Liver (tissue), 9 donors: Measurements from ENCODE around the gene PGA5. TPM values are rescaled to one million over a fixed set of nuclear protein-coding genes. Genes with fewer than 3 reads are reported as not detected.
A peak's percentile ranks its signal among the peaks of the same experiment; 100 is the strongest.

Experiments used
- DNase-seq: peaks from one replicate; pipeline ENCODE4 v3.0.0-alpha.2; 2017; ENCODE audit warnings: low spot score
- H3K27ac ChIP-seq, 2 donors: one replicate each; pipeline ENCODE4 v1.7.0; 2013; ENCODE audit warnings: inconsistent platforms in 2 of 2, low read length in 2 of 2, control low read depth in 1 of 2, low read depth in 1 of 2, mild to moderate bottlenecking in 1 of 2
- H3K27me3 ChIP-seq, 4 donors: one replicate each; pipeline versions ENCODE4 v1.6.1 to v1.7.0; 2013; ENCODE audit warnings: low read length in 3 of 4, inconsistent platforms in 1 of 4, mild to moderate bottlenecking in 1 of 4, moderate library complexity in 1 of 4; ENCODE audit not compliant: control insufficient read depth in 4 of 4, insufficient read depth in 4 of 4
- H3K36me3 ChIP-seq, 4 donors: one replicate each; pipeline versions ENCODE4 v1.6.1 to v1.7.0; 2013; ENCODE audit warnings: low read length in 3 of 4, mild to moderate bottlenecking in 3 of 4, low read depth in 1 of 4, moderate library complexity in 1 of 4; ENCODE audit not compliant: control insufficient read depth in 4 of 4, insufficient read depth in 3 of 4
- H3K4me1 ChIP-seq, 4 donors: one replicate each; pipeline versions ENCODE4 v1.6.1 to v1.7.0; 2013; ENCODE audit warnings: low read length in 3 of 4, mild to moderate bottlenecking in 3 of 4, moderate library complexity in 1 of 4; ENCODE audit not compliant: control insufficient read depth in 4 of 4, insufficient read depth in 4 of 4
- H3K4me3 ChIP-seq, 3 donors: one replicate each; pipeline versions ENCODE4 v1.6.1 to v1.7.0; 2013; ENCODE audit warnings: low read length in 3 of 3, control low read depth in 1 of 3, low read depth in 1 of 3, mild to moderate bottlenecking in 1 of 3
- H3K9ac ChIP-seq, 2 donors: one replicate each; pipeline ENCODE4 v1.7.0; 2013; ENCODE audit warnings: low read length in 2 of 2, mild to moderate bottlenecking in 2 of 2, moderate library complexity in 2 of 2, control low read depth in 1 of 2, low read depth in 1 of 2
- H3K9me3 ChIP-seq, 4 donors: one replicate each; pipeline versions ENCODE4 v1.6.1 to v1.7.0; 2013; ENCODE audit warnings: low read length in 3 of 4; ENCODE audit not compliant: control insufficient read depth in 4 of 4
- EGR1 ChIP-seq, 2 donors: IDR thresholded peaks; 2 replicates each; pipeline ENCODE4 v1.6.1; 2016 to 2018; ENCODE audit warnings: antibody characterized with exemption in 2 of 2, low read depth in 2 of 2
- FOXA2 ChIP-seq: IDR thresholded peaks from 2 replicates; pipeline ENCODE4 v1.6.1; 2016; ENCODE audit warnings: antibody characterized with exemption
- HNF4A ChIP-seq, 2 donors: conservative IDR thresholded peaks; 2 replicates each; pipeline ENCODE4 v1.6.1; 2016; ENCODE audit warnings: antibody characterized with exemption in 2 of 2, mild to moderate bottlenecking in 2 of 2
- JUND ChIP-seq, 2 donors: IDR thresholded peaks; 2 replicates each; pipeline ENCODE4 v1.6.1; 2016; ENCODE audit warnings: antibody characterized with exemption in 2 of 2
- NR2F2 ChIP-seq: IDR thresholded peaks from 2 replicates; pipeline ENCODE4 v1.6.1; 2016; ENCODE audit warnings: antibody characterized with exemption
- RAD21 ChIP-seq, 2 donors: IDR thresholded peaks; 2 replicates each; pipeline ENCODE4 v1.6.1; 2016; ENCODE audit warnings: antibody characterized with exemption in 2 of 2, mild to moderate bottlenecking in 2 of 2
- RXRA ChIP-seq, 2 donors: IDR thresholded peaks; 2 replicates each; pipeline ENCODE4 v1.6.1; 2017 to 2018; ENCODE audit warnings: antibody characterized with exemption in 2 of 2, mild to moderate bottlenecking in 1 of 2
- YY1 ChIP-seq: IDR thresholded peaks from 2 replicates; pipeline ENCODE4 v1.6.1; 2016; ENCODE audit warnings: antibody characterized with exemption, mild to moderate bottlenecking
- whole genome bisulfite sequencing: extraction: QIAGEN DNeasy Blood & Tissue Kit; methylation state at CpG from one replicate; pipeline ENCODE4 v1.1.7; 2013; 5-methylcytosine and 5-hydroxymethylcytosine counted together
- polyA plus RNA-seq, 2 donors: library from polyadenylated mRNA; stranded (reverse) in 1 of 2; unstranded in 1 of 2; fragments of 200-250 nt in 1 of 2; fragments of >200 nt in 1 of 2; fragmentation: Nextera tagmentation in 1 of 2; extraction: Ambion mirVana in 1 of 2; gene quantifications; one replicate each; pipeline versions ENCODE4 v1.2.1 to v1.2.3, GENCODE V29; 2013 to 2015
- total RNA-seq, 2 donors: library from RNA; depleted of rRNA; stranded (reverse); fragments of >200 nt; gene quantifications; one replicate each; pipeline ENCODE4 v1.2.3, GENCODE V29; 2014
- TF ChIP-seq, protein P1 (sequence below): fragments of 150-350 bp; IDR thresholded peaks from 2 replicates; pipeline ENCODE4 v1.5.1; 2017; ENCODE audit warnings: improper control_type of control experiment, low read depth, low read length; ENCODE audit not compliant: missing input control
- TF ChIP-seq, protein P2 (sequence below): IDR thresholded peaks from 2 replicates; pipeline ENCODE4 v1.6.1; 2016; ENCODE audit warnings: antibody characterized with exemption
- donor health status: healthy.
- donor health status: healthy.
- donor health status: healthy.
- donor health status: healthy.
- donor health status: healthy.

The PGA5 gene
- total and polyA plus RNA-seq, 4 donors: 0.31 to 1.7 (median 0.40) TPM; not detected in 1

DNA sequence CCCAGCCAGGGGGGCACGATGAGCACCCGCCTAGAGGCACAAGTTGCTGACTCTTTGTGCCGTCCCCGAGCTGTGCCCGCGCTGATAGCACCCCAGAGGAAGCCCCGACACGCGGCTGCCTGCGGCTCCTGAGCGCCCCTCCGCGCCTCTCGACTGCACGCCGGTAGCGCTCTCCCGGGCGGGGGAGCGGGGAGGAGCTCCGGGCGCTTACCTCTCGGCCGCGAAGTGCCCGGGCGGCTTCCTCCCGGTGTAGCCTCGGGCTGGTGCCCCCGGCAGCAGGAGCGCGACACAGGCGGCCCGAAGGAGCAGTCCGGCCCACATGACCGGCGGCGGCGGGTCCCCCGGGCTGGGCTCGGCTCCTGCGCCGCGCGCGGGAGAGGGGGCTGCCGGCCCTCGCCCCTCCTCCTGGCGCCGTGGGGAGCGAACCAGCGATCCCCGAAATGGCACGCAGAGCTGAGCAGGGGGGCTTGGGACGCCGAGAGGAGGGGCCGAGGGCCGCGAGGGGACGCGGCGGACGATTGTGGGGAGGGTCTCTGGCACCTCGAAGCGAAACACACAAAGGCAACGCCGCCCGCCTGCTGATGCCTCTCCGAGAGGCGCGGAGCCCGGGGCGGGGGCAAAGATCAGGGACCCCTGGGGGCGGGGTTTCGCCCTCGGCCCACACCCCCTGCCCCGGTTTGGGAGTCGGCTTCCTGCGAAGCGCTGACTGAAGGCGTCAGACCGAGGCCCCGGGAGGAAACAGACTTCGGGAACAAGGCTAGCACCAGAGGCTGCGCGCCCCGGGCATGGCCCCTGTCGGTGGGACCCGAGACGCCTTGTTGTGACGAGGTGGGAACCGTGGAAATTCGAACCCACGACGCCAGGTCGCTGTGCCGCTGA, 54.0 kb downstream of the PGA5 start, which contains the start of gene VWCE:
Gene VWCE, minus strand, starts transcription at position 600 of the 879 bp plus-strand sequence. Its CDS starts 279 bp downstream, at position 321.
- Histone ChIP-seq H3K36me3 (peaks cover 0 to 7% (median 4%) of the 10 kb centered on the region in 4 donors), H3K4me1 (peaks cover 3 to 43% (median 27%) of the 10 kb centered on the region in 4 donors), H3K9me3 (no peaks in the 10 kb centered on the region), H3K27ac (peak within 1 kb of the TSS; percentile 1 to 74), H3K4me3 (peak within 1 kb of the TSS; percentile 35 to 78 (median 65)), H3K27me3 (no peaks in the 10 kb centered on the region), H3K9ac (peak within 1 kb of the TSS; percentile 62 to 64)
- peak; percentile 83 for DNase-seq
- peak; percentile 16 for TF ChIP-seq YY1
- TF ChIP-seq HNF4A (conservative IDR thresholded peaks at IDR 0.05): peak in 1 of 2 donors; percentile 46
- TF ChIP-seq, protein P1, sequence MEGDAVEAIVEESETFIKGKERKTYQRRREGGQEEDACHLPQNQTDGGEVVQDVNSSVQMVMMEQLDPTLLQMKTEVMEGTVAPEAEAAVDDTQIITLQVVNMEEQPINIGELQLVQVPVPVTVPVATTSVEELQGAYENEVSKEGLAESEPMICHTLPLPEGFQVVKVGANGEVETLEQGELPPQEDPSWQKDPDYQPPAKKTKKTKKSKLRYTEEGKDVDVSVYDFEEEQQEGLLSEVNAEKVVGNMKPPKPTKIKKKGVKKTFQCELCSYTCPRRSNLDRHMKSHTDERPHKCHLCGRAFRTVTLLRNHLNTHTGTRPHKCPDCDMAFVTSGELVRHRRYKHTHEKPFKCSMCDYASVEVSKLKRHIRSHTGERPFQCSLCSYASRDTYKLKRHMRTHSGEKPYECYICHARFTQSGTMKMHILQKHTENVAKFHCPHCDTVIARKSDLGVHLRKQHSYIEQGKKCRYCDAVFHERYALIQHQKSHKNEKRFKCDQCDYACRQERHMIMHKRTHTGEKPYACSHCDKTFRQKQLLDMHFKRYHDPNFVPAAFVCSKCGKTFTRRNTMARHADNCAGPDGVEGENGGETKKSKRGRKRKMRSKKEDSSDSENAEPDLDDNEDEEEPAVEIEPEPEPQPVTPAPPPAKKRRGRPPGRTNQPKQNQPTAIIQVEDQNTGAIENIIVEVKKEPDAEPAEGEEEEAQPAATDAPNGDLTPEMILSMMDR: no peak
- no peak for TF ChIP-seq EGR1 (IDR thresholded peaks at IDR 0.05; ENCODE audit: low read depth in 2 of 2)
- no peak for TF ChIP-seq FOXA2
- TF ChIP-seq RAD21 (IDR thresholded peaks at IDR 0.05): peak; percentile 46 to 52
- no peak for TF ChIP-seq NR2F2
- under 1% methylated on average over 97 of the region's 97 CpGs for WGBS

DNA sequence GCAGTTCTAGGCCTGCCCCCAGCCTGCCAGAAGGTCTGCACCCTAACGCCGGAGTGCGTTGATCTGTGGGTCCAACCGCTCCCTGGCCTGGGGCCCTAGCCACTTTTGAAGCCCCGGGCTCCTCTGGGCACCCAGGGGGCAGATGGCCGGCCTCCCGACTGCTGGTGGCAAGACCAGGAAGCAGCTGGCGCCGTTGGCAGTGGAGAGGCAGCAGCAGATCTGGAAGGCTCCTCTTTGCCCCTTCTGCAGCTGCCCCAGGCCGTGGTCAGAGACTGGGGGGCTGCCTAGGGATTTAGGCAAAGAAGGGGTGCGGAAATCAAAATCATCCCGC, 54.6 kb downstream of the PGA5 start:
- Histone ChIP-seq H3K36me3 (peaks cover under 1 to 13% (median 9%) of the 10 kb centered on the region in 4 donors), H3K4me1 (peaks cover 3 to 43% (median 27%) of the 10 kb centered on the region in 4 donors), H3K4me3 (peak overlapping the region in 2 of 3 donors; percentile 65 to 78), H3K27me3 (no peaks in the 10 kb centered on the region), H3K9me3 (no peaks in the 10 kb centered on the region), H3K9ac (peak overlapping the region; percentile 24 to 62), H3K27ac (peak overlapping the region in 1 of 2 donors; percentile 74)
- no peak for DNase-seq
- WGBS: 37% methylated on average over 12 of the region's 12 CpGs
- no peak for TF ChIP-seq JUND (IDR thresholded peaks at IDR 0.05)
- TF ChIP-seq, protein P2, sequence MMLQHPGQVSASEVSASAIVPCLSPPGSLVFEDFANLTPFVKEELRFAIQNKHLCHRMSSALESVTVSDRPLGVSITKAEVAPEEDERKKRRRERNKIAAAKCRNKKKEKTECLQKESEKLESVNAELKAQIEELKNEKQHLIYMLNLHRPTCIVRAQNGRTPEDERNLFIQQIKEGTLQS: no peak

DNA sequence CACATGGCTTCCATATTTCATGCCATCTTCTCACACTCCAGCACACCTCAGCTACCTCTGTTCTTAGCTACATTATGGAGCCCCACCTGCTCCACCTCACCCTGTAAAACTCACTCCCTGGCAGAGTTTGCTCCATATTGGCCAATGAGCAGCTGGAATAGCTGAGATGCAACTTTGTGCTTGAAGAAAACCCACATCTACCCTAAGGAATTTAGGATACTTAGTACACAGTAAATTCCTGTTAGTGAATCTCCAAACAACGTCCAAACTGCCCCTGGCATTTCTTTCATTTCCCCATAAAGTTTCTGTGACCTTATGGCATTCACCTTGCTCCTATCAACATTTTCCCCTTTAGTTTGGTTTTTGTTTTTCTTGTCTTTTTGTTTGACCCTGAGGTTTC, 56.4 kb downstream of the PGA5 start:
- TF ChIP-seq RXRA (IDR thresholded peaks at IDR 0.05): no peak
- peaks cover 3 to 43% (median 27%) of the 10 kb centered on the region in 4 donors for H3K4me1 ChIP-seq
- peaks cover 6 to 31% (median 25%) of the 10 kb centered on the region in 4 donors for H3K36me3 ChIP-seq
- H3K4me3 ChIP-seq: no peak overlapping the region
- H3K9me3 ChIP-seq: no peaks in the 10 kb centered on the region
- no peak overlapping the region for H3K9ac ChIP-seq
- 72% methylated on average over 1 of the region's 1 CpG for WGBS
- DNase-seq: no peak
- no peak overlapping the region for H3K27ac ChIP-seq
- no peaks in the 10 kb centered on the region for H3K27me3 ChIP-seq

DNA sequence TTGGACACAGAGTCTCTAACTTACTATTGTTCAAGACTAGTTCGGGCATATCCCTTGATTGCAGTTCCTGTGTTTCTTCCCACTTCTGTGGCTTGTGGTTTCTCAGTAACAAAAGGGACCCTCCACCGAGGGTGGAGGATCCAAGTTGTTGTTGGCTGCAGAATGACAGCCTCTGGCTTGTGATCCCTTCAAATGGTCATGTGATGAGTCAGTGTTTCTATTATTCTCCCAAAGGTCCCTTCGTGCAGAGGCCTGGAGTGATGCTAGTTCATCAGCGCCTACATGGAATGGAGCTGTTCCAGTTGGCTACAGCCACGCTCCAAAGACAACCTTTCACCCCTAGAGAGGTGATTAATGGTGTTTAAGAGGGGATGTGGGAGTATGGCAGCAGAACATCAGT, 56.8 kb downstream of the PGA5 start:
- no peak for DNase-seq
- H3K9ac ChIP-seq: no peak overlapping the region
- H3K36me3 ChIP-seq: peaks cover 10 to 35% (median 29%) of the 10 kb centered on the region in 4 donors
- H3K27me3 ChIP-seq: no peaks in the 10 kb centered on the region
- no peak overlapping the region for H3K4me3 ChIP-seq
- WGBS: 47% methylated on average over 5 of the region's 5 CpGs
- H3K27ac ChIP-seq: peak overlapping the region in 1 of 2 donors; percentile 17
- H3K4me1 ChIP-seq: peaks cover 3 to 43% (median 27%) of the 10 kb centered on the region in 4 donors
- H3K9me3 ChIP-seq: no peaks in the 10 kb centered on the region
- TF ChIP-seq RAD21 (IDR thresholded peaks at IDR 0.05) (no peak), HNF4A (conservative IDR thresholded peaks at IDR 0.05) (peak in 1 of 2 donors; percentile 22), RXRA (IDR thresholded peaks at IDR 0.05) (peak in 1 of 2 donors; percentile 29)
